K562 (cell line): ENCODE data around the gene ZBTB8A. TPM values are rescaled to one million over a fixed set of nuclear protein-coding genes. Genes with fewer than 3 reads are reported as not detected.

ENCODE experiments used
- FOXP1 ChIP-seq: sonication (generic); formaldehyde crosslinking; IDR thresholded peaks from 2 replicates; pipeline ENCODE4 v1.8.0; 2022; ENCODE audit warnings: mild to moderate bottlenecking, missing genetic modification reagents
- GABPA ChIP-seq: fragments of 200-800 bp; sonication (Bioruptor generic); conservative IDR thresholded peaks from 2 replicates; pipeline ENCODE4 v1.6.1; 2016; ENCODE audit warnings: low read depth, missing genetic modification characterization, missing compliant biosample characterization
- polyA plus RNA-seq, 8 experiments: library from polyadenylated mRNA; depleted of rRNA in 4 of 8; stranded (reverse) in 5 of 8; unstranded in 3 of 8; fragments of >200 nt; fragmentation: Nextera tagmentation in 2 of 8; fragmentation: Illumina TruSeq in 1 of 8; extraction: Ambion mirVana in 2 of 8; extraction: Trizol in 1 of 8; gene quantifications; 2 replicates each; pipeline versions ENCODE4 v1.2.1 to v1.2.3, GENCODE V29; 2011 to 2014; ENCODE audit warnings: inconsistent platforms in 1 of 8, missing spikeins in 1 of 8
- total RNA-seq, 7 experiments: library from RNA; depleted of rRNA in 6 of 7; stranded (reverse); fragments of >200 nt in 6 of 7; fragmentation: Illumina TruSeq in 2 of 7; extraction: Trizol in 2 of 7; gene quantifications; 2 replicates each; pipeline versions ENCODE4 v1.2.1 to v1.2.3, GENCODE V29; 2011 to 2021; ENCODE audit warnings: low replicate concordance in 1 of 7
- TF ChIP-seq, protein P1 (sequence below): sonication (generic); formaldehyde crosslinking; IDR thresholded peaks from 2 replicates; pipeline ENCODE4 v1.8.0; 2022; ENCODE audit warnings: mild to moderate bottlenecking, missing genetic modification reagents
- TF ChIP-seq, protein P2 (sequence below): fragments of 450-650 bp; IDR thresholded peaks from 2 replicates; pipeline ENCODE4 v1.6.1; 2016; ENCODE audit warnings: mild to moderate bottlenecking, moderate library complexity

Gene ZBTB8A
- total and polyA plus RNA-seq, 9 of the 15 experiments (the other 6 are each of a cell fraction or from before 2014, with no cell fraction given) = 0.01 to 0.64 (median 0.09) TPM

DNA sequence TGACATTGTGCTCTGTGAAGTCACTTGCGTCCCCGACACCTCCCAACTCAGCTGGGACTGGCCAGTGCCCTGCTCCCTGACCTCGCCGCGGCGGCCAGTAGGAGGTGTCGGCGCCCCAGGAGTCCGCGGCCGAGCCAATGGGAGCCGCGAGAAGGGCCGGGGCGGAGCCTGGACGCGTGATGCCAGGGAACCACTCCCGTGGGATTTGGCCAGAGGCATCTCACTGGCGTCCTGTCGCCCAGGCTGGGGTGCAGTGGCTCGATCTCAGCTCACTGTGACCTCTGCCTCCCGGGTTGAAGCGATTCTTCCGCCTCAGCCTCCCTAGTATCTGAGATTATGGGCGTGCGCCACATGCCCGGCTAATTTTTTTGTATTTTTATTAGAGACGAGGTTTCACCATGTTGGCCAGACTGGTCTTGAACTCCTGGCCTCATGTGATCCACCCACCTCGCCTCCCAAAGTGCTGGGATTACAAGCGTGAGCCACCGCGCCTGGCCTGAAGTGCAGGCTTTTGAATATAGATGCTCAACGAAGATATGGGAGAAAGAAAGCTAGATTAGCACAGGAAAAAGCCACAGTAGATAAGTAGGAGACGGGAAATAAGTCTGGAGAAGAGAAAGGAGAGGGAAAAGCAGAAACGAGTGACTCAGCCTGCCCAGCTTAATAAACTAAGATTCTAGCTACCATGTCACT, 73.1 kb downstream of the ZBTB8A start (continued):
- TF ChIP-seq, protein P1, sequence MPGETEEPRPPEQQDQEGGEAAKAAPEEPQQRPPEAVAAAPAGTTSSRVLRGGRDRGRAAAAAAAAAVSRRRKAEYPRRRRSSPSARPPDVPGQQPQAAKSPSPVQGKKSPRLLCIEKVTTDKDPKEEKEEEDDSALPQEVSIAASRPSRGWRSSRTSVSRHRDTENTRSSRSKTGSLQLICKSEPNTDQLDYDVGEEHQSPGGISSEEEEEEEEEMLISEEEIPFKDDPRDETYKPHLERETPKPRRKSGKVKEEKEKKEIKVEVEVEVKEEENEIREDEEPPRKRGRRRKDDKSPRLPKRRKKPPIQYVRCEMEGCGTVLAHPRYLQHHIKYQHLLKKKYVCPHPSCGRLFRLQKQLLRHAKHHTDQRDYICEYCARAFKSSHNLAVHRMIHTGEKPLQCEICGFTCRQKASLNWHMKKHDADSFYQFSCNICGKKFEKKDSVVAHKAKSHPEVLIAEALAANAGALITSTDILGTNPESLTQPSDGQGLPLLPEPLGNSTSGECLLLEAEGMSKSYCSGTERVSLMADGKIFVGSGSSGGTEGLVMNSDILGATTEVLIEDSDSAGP = no peak
- TF ChIP-seq FOXP1 (CRISPR knock-in tag) = no peak
- TF ChIP-seq, protein P2, sequence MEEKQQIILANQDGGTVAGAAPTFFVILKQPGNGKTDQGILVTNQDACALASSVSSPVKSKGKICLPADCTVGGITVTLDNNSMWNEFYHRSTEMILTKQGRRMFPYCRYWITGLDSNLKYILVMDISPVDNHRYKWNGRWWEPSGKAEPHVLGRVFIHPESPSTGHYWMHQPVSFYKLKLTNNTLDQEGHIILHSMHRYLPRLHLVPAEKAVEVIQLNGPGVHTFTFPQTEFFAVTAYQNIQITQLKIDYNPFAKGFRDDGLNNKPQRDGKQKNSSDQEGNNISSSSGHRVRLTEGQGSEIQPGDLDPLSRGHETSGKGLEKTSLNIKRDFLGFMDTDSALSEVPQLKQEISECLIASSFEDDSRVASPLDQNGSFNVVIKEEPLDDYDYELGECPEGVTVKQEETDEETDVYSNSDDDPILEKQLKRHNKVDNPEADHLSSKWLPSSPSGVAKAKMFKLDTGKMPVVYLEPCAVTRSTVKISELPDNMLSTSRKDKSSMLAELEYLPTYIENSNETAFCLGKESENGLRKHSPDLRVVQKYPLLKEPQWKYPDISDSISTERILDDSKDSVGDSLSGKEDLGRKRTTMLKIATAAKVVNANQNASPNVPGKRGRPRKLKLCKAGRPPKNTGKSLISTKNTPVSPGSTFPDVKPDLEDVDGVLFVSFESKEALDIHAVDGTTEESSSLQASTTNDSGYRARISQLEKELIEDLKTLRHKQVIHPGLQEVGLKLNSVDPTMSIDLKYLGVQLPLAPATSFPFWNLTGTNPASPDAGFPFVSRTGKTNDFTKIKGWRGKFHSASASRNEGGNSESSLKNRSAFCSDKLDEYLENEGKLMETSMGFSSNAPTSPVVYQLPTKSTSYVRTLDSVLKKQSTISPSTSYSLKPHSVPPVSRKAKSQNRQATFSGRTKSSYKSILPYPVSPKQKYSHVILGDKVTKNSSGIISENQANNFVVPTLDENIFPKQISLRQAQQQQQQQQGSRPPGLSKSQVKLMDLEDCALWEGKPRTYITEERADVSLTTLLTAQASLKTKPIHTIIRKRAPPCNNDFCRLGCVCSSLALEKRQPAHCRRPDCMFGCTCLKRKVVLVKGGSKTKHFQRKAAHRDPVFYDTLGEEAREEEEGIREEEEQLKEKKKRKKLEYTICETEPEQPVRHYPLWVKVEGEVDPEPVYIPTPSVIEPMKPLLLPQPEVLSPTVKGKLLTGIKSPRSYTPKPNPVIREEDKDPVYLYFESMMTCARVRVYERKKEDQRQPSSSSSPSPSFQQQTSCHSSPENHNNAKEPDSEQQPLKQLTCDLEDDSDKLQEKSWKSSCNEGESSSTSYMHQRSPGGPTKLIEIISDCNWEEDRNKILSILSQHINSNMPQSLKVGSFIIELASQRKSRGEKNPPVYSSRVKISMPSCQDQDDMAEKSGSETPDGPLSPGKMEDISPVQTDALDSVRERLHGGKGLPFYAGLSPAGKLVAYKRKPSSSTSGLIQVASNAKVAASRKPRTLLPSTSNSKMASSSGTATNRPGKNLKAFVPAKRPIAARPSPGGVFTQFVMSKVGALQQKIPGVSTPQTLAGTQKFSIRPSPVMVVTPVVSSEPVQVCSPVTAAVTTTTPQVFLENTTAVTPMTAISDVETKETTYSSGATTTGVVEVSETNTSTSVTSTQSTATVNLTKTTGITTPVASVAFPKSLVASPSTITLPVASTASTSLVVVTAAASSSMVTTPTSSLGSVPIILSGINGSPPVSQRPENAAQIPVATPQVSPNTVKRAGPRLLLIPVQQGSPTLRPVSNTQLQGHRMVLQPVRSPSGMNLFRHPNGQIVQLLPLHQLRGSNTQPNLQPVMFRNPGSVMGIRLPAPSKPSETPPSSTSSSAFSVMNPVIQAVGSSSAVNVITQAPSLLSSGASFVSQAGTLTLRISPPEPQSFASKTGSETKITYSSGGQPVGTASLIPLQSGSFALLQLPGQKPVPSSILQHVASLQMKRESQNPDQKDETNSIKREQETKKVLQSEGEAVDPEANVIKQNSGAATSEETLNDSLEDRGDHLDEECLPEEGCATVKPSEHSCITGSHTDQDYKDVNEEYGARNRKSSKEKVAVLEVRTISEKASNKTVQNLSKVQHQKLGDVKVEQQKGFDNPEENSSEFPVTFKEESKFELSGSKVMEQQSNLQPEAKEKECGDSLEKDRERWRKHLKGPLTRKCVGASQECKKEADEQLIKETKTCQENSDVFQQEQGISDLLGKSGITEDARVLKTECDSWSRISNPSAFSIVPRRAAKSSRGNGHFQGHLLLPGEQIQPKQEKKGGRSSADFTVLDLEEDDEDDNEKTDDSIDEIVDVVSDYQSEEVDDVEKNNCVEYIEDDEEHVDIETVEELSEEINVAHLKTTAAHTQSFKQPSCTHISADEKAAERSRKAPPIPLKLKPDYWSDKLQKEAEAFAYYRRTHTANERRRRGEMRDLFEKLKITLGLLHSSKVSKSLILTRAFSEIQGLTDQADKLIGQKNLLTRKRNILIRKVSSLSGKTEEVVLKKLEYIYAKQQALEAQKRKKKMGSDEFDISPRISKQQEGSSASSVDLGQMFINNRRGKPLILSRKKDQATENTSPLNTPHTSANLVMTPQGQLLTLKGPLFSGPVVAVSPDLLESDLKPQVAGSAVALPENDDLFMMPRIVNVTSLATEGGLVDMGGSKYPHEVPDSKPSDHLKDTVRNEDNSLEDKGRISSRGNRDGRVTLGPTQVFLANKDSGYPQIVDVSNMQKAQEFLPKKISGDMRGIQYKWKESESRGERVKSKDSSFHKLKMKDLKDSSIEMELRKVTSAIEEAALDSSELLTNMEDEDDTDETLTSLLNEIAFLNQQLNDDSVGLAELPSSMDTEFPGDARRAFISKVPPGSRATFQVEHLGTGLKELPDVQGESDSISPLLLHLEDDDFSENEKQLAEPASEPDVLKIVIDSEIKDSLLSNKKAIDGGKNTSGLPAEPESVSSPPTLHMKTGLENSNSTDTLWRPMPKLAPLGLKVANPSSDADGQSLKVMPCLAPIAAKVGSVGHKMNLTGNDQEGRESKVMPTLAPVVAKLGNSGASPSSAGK = no peak
- TF ChIP-seq GABPA = no peak
